ENCODE results near the gene CTAGE9. TPM values are rescaled to one million over a fixed set of nuclear protein-coding genes. Genes with fewer than 3 reads are reported as not detected.

The CTAGE9 gene, protein sequence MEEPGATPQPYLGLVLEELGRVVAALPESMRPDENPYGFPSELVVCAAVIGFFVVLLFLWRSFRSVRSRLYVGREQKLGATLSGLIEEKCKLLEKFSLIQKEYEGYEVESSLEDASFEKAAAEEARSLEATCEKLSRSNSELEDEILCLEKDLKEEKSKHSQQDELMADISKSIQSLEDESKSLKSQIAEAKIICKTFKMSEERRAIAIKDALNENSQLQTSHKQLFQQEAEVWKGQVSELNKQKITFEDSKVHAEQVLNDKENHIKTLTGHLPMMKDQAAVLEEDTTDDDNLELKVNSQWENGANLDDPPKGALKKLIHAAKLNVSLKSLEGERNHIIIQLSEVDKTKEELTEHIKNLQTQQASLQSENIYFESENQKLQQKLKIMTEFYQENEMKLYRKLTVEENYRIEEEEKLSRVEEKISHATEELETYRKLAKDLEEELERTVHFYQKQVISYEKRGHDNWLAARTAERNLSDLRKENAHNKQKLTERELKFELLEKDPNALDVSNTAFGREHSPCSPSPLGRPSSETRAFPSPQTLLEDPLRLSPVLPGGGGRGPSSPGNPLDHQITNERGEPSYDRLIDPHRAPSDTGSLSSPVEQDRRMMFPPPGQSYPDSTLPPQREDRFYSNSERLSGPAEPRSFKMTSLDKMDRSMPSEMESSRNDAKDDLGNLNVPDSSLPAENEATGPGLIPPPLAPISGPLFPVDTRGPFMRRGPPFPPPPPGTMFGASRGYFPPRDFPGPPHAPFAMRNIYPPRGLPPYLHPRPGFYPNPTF
- not detected in 2 replicates for total RNA-seq

DNA sequence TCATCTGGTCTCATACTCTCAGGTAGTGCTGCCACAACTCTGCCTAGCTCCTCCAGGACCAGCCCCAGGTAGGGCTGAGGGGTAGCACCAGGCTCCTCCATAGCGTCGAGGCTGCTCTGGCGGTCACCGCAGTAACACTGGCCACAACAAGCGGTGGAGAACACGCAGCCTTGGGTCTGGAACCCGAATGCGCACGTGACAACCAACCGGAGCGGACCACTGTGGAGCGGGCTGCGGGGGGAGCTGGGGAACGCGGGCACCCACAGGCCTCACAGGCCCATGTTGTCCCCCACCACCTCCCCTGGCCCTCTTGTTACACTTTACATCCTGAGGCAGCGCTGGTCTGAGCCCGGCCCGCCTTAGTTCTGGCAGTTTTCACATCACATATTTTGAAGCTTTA, at the start of gene CTAGE9:
TSS of gene CTAGE9 (minus strand) at position 101 of the 400 bp plus-strand sequence. CDS start at position 101, 0 bp downstream.

Other genes starting within 250 kb of the CTAGE9 start
- not detected in 2 replicates for gene ARG1, start 137.8 kb downstream of the CTAGE9 start, total RNA-seq
- gene MED23, start 82.8 kb downstream of the CTAGE9 start, total RNA-seq, result 48.7 and 51.1 TPM in 2 replicates
- 0.13 TPM in 1 of 2 replicates, not detected in the other for gene ENPP3, start 73.7 kb downstream of the CTAGE9 start, total RNA-seq
- not detected in 2 replicates for gene OR2A4, start 9.6 kb downstream of the CTAGE9 start, total RNA-seq
- gene ENPP1, start 97.0 kb upstream of the CTAGE9 start, total RNA-seq, result 5.2 and 8.1 TPM in 2 replicates
- 711 and 937 TPM in 2 replicates for gene CCN2, start 240.4 kb upstream of the CTAGE9 start, total RNA-seq

Measured in thoracic aorta endothelial cell (primary cell).